GM12878 (cell line): ENCODE data around the gene NPLOC4. TPM values are rescaled to one million over a fixed set of nuclear protein-coding genes. Genes with fewer than 3 reads are reported as not detected.

Experiments
- ATAC-seq: fragments of 200-7000 bp; cut with Tn5 transposase; 3 replicates; pipeline ENCODE4 v1.9.1; 2020; ENCODE audit warnings: mild to moderate bottlenecking, moderate library complexity
- BruUV-seq: library from RNA; stranded (reverse); fragments of 400-500 nt; replicated peaks from 2 replicates; lab custom pipeline; 2021; lab: Mats Ljungman, UMichigan
- CTCF ChIA-PET: fragments of 300-600 bp; sonication (Branson Sonifier 250); formaldehyde crosslinking; extraction: SDS; loops from one replicate; lab custom pipeline; 2021; ENCODE audit warnings: inconsistent platforms; lab: Yijun Ruan, JAX
- POLR2A ChIA-PET: fragments of 350-600 bp; formaldehyde crosslinking; extraction: SDS; loops from one replicate; lab custom pipeline; 2021; ENCODE audit warnings: inconsistent platforms; lab: Charles Lee
- RAD21 ChIA-PET: fragments of 300-600 bp; sonication (Branson Sonifier 250); formaldehyde crosslinking; loops from one replicate; lab custom pipeline; 2023; ENCODE audit warnings: antibody characterized with exemption; ENCODE audit not compliant: unreplicated experiment; lab: Charles Lee
- SMC1A ChIA-PET: fragments of 300-600 bp; sonication (Branson Sonifier 250); formaldehyde crosslinking; loops from one replicate; lab custom pipeline; 2023; ENCODE audit not compliant: unreplicated experiment, uncharacterized antibody; lab: Charles Lee
- DNase-seq: peaks from one replicate; pipeline ENCODE4 v3.0.0-alpha.2; 2011; ENCODE audit warnings: low read depth, low spot score
- FAIRE-seq: peaks from 3 replicates; lab custom pipeline; 2011; peaks lifted over from hg19 to GRCh38; lab: Jason Lieb, UNC
- H2AFZ ChIP-seq: 2 replicates; pipeline ENCODE4 v1.6.0; 2011; ENCODE audit warnings: low read depth, low read length, control low read depth; ENCODE audit not compliant: control insufficient read depth
- H3K27ac ChIP-seq: 2 replicates; pipeline ENCODE4 v1.5.1; 2011; ENCODE audit warnings: control low read depth; ENCODE audit not compliant: control insufficient read depth, insufficient read depth
- H3K27me3 ChIP-seq, 2 experiments: replicated peaks in 1 of 2; 2 replicates each; pipeline versions ENCODE4 v1.6.0 to v1.6.1; 2011; ENCODE audit warnings: low read length in 1 of 2; ENCODE audit not compliant: control insufficient read depth in 2 of 2, insufficient read depth in 2 of 2
- H3K36me3 ChIP-seq, 2 experiments: 2 replicates each; pipeline ENCODE4 v1.5.1; 2011; ENCODE audit warnings: low read length in 1 of 2; ENCODE audit not compliant: control insufficient read depth in 2 of 2, insufficient read depth in 2 of 2
- H3K4me1 ChIP-seq: 2 replicates; pipeline ENCODE4 v1.6.1; 2011; ENCODE audit warnings: mild to moderate bottlenecking, low read length, moderate library complexity, mixed read lengths; ENCODE audit not compliant: control insufficient read depth, insufficient read depth
- H3K4me2 ChIP-seq: 2 replicates; pipeline ENCODE4 v1.6.0; 2011; ENCODE audit warnings: control low read depth; ENCODE audit not compliant: control insufficient read depth, insufficient read depth
- H3K4me3 ChIP-seq: fragments of 200-600 bp; sonication (generic); 2 replicates; pipeline ENCODE4 v1.5.1; 2016
- H3K79me2 ChIP-seq: 2 replicates; pipeline ENCODE4 v1.6.0; 2011; ENCODE audit warnings: low read length; ENCODE audit not compliant: control insufficient read depth, insufficient read depth
- H3K9ac ChIP-seq: 2 replicates; pipeline ENCODE4 v1.8.0; 2011; ENCODE audit warnings: low read length, control low read depth, mixed read lengths; ENCODE audit not compliant: control insufficient read depth, insufficient read depth
- H3K9me3 ChIP-seq: replicated peaks from 3 replicates; pipeline ENCODE4 v1.5.1; 2011; ENCODE audit warnings: mild to moderate bottlenecking, low read length; ENCODE audit not compliant: control insufficient read depth, insufficient read depth
- H4K20me1 ChIP-seq: 2 replicates; pipeline ENCODE4 v1.6.0; 2011; ENCODE audit not compliant: control insufficient read depth, insufficient read depth
- BRCA1 ChIP-seq: IDR thresholded peaks from 2 replicates; pipeline ENCODE4 v1.6.1; 2011; ENCODE audit warnings: low read depth, low read length, improper control_type of control experiment
- CHD2 ChIP-seq: IDR thresholded peaks from 2 replicates; pipeline ENCODE4 v1.6.1; 2011; ENCODE audit warnings: low read depth, low read length, improper control_type of control experiment, borderline replicate concordance
- CREM ChIP-seq: IDR thresholded peaks from 2 replicates; pipeline ENCODE4 v1.6.1; 2014; ENCODE audit warnings: antibody characterized with exemption, low read depth
- DPF2 ChIP-seq: fragments of 450-650 bp; IDR thresholded peaks from 2 replicates; pipeline ENCODE4 v1.6.1; 2017; ENCODE audit warnings: mild to moderate bottlenecking
- GATAD2B ChIP-seq: fragments of 450-650 bp; conservative IDR thresholded peaks from 2 replicates; pipeline ENCODE4 v1.6.1; 2017; ENCODE audit warnings: low read depth, mild to moderate bottlenecking, moderate library complexity
- IRF4 ChIP-seq: IDR thresholded peaks from 2 replicates; pipeline ENCODE4 v1.6.1; 2011; ENCODE audit warnings: low read depth, low read length
- NFYB ChIP-seq: IDR thresholded peaks from 2 replicates; pipeline ENCODE4 v1.6.1; 2011; ENCODE audit warnings: low read depth, mild to moderate bottlenecking, low read length, improper control_type of control experiment, moderate library complexity; ENCODE audit not compliant: insufficient read depth
- PKNOX1 ChIP-seq: fragments of 450-650 bp; IDR thresholded peaks from 2 replicates; pipeline ENCODE4 v1.6.1; 2016; ENCODE audit warnings: mild to moderate bottlenecking
- SRF ChIP-seq, 2 experiments: IDR thresholded peaks; 2 replicates each; pipeline ENCODE4 v1.6.1; 2011; ENCODE audit warnings: low read depth in 2 of 2, low read length in 2 of 2, mild to moderate bottlenecking in 1 of 2, moderate library complexity in 1 of 2
- STAT3 ChIP-seq: IDR thresholded peaks from 2 replicates; pipeline ENCODE4 v1.6.1; 2011; ENCODE audit warnings: low read depth, low read length, improper control_type of control experiment
- SUZ12 ChIP-seq: fragments of 200-600 bp; sonication (generic); IDR thresholded peaks from one replicate; pipeline ENCODE4 v1.6.1; 2018; ENCODE audit warnings: antibody characterized with exemption, mild to moderate bottlenecking; ENCODE audit not compliant: unreplicated experiment
- ZNF207 ChIP-seq: fragments of 450-650 bp; IDR thresholded peaks from 2 replicates; pipeline ENCODE4 v1.6.1; 2014; ENCODE audit warnings: antibody characterized with exemption, mild to moderate bottlenecking, borderline replicate concordance
- ZNF24 ChIP-seq: fragments of 450-650 bp; IDR thresholded peaks from 2 replicates; pipeline ENCODE4 v1.6.1; 2017; ENCODE audit warnings: antibody characterized with exemption, mild to moderate bottlenecking
- ZNF274 ChIP-seq: IDR thresholded peaks from one replicate; pipeline ENCODE4 v1.8.0; 2011; ENCODE audit not compliant: insufficient read length, insufficient read depth
- WGBS: methylation state at CpG from one replicate; pipeline ENCODE4 v1.1.6; 2016; ENCODE audit warnings: low lambda C conversion rate; ENCODE audit not compliant: insufficient replicate concordance, insufficient coverage; ENCODE audit errors: missing lambda C conversion rate; 5-methylcytosine and 5-hydroxymethylcytosine counted together
- in situ Hi-C: fragments of 300-500 bp; cut with MboI; formaldehyde crosslinking; loops from 9 replicates; pipeline ENCODE4 v1.14.3; 2018; ENCODE audit warnings: mixed read lengths
- intact Hi-C: fragments of 100-400 bp; cut with micrococcal nuclease; formaldehyde crosslinking; loops from one replicate; pipeline ENCODE4 v1.14.2; 2022; ENCODE audit not compliant: unreplicated experiment
- polyA plus RNA-seq, 11 experiments: library from polyadenylated mRNA; depleted of rRNA in 4 of 11; unstranded in 6 of 11; stranded (reverse) in 5 of 11; fragments of >200 nt; fragmentation: Nextera tagmentation in 4 of 11; fragmentation: Illumina TruSeq in 1 of 11; extraction: Ambion mirVana in 4 of 11; extraction: Trizol in 1 of 11; gene quantifications; 1 replicate in 1 of 11; 2 replicates in 10 of 11; pipeline versions ENCODE4 v1.2.1 to v1.2.3, GENCODE V29; 2011 to 2016; ENCODE audit warnings: inconsistent platforms in 2 of 11, missing spikeins in 2 of 11, low read depth in 1 of 11
- total RNA-seq, 4 experiments: library from RNA; depleted of rRNA in 3 of 4; stranded (reverse); fragments of >200 nt in 3 of 4; fragmentation: Illumina TruSeq in 1 of 4; extraction: Trizol in 1 of 4; gene quantifications; 2 replicates each; pipeline versions ENCODE4 v1.2.1 to v1.2.3, GENCODE V29; 2013 to 2021
- TF ChIP-seq, protein P1 (sequence below): IDR thresholded peaks from 2 replicates; pipeline ENCODE4 v1.6.1; 2012; ENCODE audit warnings: improper control_type of control experiment, low read depth, low read length; ENCODE audit not compliant: insufficient replicate concordance
- TF ChIP-seq, protein P2 (sequence below): fragments of 450-650 bp; IDR thresholded peaks from 2 replicates; pipeline ENCODE4 v1.6.1; 2017; ENCODE audit warnings: low read depth, mild to moderate bottlenecking, moderate library complexity

Gene NPLOC4
- total and polyA plus RNA-seq, 10 of the 15 experiments (the other 5 are each of a cell fraction or from before 2014, with no cell fraction given) = 1.5 to 83.7 (median 45.8) TPM

GRCh38 chr17:81509207-81509971, 127.5 kb downstream of the NPLOC4 start:
- Histone ChIP-seq H4K20me1 (peaks cover 11% of the 10 kb centered on the region), H3K4me3 (peak overlapping the region; percentile 95)
- CTCF ChIA-PET = interaction anchor here (0.7 to 1.6 kb wide), 3 partner anchors 25 to 218 kb away, joined by 3 to 8 read pairs (median 4); no protein-coding TSS in a partner anchor
- TF ChIP-seq STAT3 (no peak), ZNF274 (no peak), BRCA1 (no peak), ZNF207 (no peak), ZNF24 (no peak), IRF4 (no peak), CREM (no peak), NFYB (no peak), CHD2 (no peak), SRF (IDR thresholded peaks at IDR 0.05; ENCODE audit: low read depth in 2 of 2, low read length in 2 of 2) (no peak), GATAD2B (no peak), PKNOX1 (no peak), SUZ12 (no peak), DPF2 (no peak)
- TF ChIP-seq, protein P1, sequence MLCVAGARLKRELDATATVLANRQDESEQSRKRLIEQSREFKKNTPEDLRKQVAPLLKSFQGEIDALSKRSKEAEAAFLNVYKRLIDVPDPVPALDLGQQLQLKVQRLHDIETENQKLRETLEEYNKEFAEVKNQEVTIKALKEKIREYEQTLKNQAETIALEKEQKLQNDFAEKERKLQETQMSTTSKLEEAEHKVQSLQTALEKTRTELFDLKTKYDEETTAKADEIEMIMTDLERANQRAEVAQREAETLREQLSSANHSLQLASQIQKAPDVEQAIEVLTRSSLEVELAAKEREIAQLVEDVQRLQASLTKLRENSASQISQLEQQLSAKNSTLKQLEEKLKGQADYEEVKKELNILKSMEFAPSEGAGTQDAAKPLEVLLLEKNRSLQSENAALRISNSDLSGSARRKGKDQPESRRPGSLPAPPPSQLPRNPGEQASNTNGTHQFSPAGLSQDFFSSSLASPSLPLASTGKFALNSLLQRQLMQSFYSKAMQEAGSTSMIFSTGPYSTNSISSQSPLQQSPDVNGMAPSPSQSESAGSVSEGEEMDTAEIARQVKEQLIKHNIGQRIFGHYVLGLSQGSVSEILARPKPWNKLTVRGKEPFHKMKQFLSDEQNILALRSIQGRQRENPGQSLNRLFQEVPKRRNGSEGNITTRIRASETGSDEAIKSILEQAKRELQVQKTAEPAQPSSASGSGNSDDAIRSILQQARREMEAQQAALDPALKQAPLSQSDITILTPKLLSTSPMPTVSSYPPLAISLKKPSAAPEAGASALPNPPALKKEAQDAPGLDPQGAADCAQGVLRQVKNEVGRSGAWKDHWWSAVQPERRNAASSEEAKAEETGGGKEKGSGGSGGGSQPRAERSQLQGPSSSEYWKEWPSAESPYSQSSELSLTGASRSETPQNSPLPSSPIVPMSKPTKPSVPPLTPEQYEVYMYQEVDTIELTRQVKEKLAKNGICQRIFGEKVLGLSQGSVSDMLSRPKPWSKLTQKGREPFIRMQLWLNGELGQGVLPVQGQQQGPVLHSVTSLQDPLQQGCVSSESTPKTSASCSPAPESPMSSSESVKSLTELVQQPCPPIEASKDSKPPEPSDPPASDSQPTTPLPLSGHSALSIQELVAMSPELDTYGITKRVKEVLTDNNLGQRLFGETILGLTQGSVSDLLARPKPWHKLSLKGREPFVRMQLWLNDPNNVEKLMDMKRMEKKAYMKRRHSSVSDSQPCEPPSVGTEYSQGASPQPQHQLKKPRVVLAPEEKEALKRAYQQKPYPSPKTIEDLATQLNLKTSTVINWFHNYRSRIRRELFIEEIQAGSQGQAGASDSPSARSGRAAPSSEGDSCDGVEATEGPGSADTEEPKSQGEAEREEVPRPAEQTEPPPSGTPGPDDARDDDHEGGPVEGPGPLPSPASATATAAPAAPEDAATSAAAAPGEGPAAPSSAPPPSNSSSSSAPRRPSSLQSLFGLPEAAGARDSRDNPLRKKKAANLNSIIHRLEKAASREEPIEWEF = no peak
- TF ChIP-seq, protein P2, sequence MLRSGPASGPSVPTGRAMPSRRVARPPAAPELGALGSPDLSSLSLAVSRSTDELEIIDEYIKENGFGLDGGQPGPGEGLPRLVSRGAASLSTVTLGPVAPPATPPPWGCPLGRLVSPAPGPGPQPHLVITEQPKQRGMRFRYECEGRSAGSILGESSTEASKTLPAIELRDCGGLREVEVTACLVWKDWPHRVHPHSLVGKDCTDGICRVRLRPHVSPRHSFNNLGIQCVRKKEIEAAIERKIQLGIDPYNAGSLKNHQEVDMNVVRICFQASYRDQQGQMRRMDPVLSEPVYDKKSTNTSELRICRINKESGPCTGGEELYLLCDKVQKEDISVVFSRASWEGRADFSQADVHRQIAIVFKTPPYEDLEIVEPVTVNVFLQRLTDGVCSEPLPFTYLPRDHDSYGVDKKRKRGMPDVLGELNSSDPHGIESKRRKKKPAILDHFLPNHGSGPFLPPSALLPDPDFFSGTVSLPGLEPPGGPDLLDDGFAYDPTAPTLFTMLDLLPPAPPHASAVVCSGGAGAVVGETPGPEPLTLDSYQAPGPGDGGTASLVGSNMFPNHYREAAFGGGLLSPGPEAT = no peak

More at GRCh38 chr17:81509207-81509971, 127.5 kb downstream of the NPLOC4 start:
- DNase-seq (no peak), FAIRE-seq (peak; percentile 57), ATAC-seq (no peak)
- Histone ChIP-seq H3K9me3 (no peaks in the 10 kb centered on the region; the same call in 2 of the 3 replicates), H3K79me2 (peaks cover 54% of the 10 kb centered on the region), H3K36me3 (peaks cover 18 to 29% of the 10 kb centered on the region in 2 experiments), H3K27ac (peak overlapping the region; percentile 15; the same call in 1 of the 2 replicates), H3K4me2 (peak overlapping the region; percentile 85), H3K27me3 (no peaks in the 10 kb centered on the region), H3K9ac (peak overlapping the region; percentile 85), H2AFZ (no peak overlapping the region), H3K4me1 (no peaks in the 10 kb centered on the region)
- ChIA-PET POLR2A (interaction anchor here (0.6 to 2.4 kb wide), 4 partner anchors 9 to 157 kb away, joined by 3 to 16 read pairs (median 3); partner anchors contain the start of genes CCDC137, FAAP100 and OXLD1), SMC1A (interaction anchor here (2.2 kb wide), 1 partner anchor 26 kb away, joined by 9 read pairs; no protein-coding TSS in a partner anchor), RAD21 (interaction anchor here (0.8 to 1.3 kb wide), 2 partner anchors 10 to 26 kb away, joined by 3 to 4 read pairs; no protein-coding TSS in a partner anchor)
- no TSS peak for BruUV-seq
- in situ Hi-C loops = no loop called here
- intact Hi-C loops = no loop called here
- 3% methylated on average over 12 of the region's 12 CpGs for WGBS
